Smooth muscle cell (in vitro differentiated cells): ENCODE results near the gene SMDT1. TPM values are rescaled to one million over a fixed set of nuclear protein-coding genes. Genes with fewer than 3 reads are reported as not detected.

Experiments
- DNase-seq: peaks from one replicate; lab custom pipeline; 2025; ENCODE audit not compliant: unreplicated experiment; lab: John Stamatoyannopoulos, UW
- H2AFZ ChIP-seq: fragments of 200-600 bp; sonication (generic); 2 replicates; pipeline ENCODE4 v1.6.0; 2016; ENCODE audit warnings: antibody characterized with exemption, low read depth, mild to moderate bottlenecking
- H3F3A ChIP-seq: fragments of 200-600 bp; sonication (generic); 2 replicates; pipeline ENCODE4 v1.6.0; 2017; ENCODE audit warnings: antibody characterized with exemption, low read depth
- H3K27ac ChIP-seq: fragments of 200-600 bp; sonication (generic); 2 replicates; pipeline ENCODE4 v1.5.1; 2016; ENCODE audit warnings: low read depth, mild to moderate bottlenecking
- H3K27me3 ChIP-seq: fragments of 200-600 bp; sonication (generic); 2 replicates; pipeline ENCODE4 v1.6.1; 2016; ENCODE audit warnings: low read depth, mild to moderate bottlenecking
- H3K36me3 ChIP-seq: fragments of 200-600 bp; sonication (generic); 2 replicates; pipeline ENCODE4 v1.5.1; 2016; ENCODE audit warnings: low read depth
- H3K4me1 ChIP-seq: fragments of 200-600 bp; sonication (generic); 2 replicates; pipeline ENCODE4 v1.5.1; 2016; ENCODE audit warnings: low read depth
- H3K4me2 ChIP-seq: fragments of 200-600 bp; sonication (generic); 2 replicates; pipeline ENCODE4 v1.6.0; 2016; ENCODE audit warnings: mild to moderate bottlenecking
- H3K4me3 ChIP-seq: fragments of 200-600 bp; sonication (generic); 2 replicates; pipeline ENCODE4 v1.5.1; 2016; ENCODE audit warnings: mild to moderate bottlenecking
- H3K79me2 ChIP-seq: fragments of 200-600 bp; sonication (generic); 2 replicates; pipeline ENCODE4 v1.6.0; 2016; ENCODE audit warnings: low read depth, mild to moderate bottlenecking
- H3K9ac ChIP-seq: fragments of 200-600 bp; sonication (generic); 2 replicates; pipeline ENCODE4 v1.6.0; 2016; ENCODE audit warnings: low read depth
- H3K9me3 ChIP-seq: fragments of 200-600 bp; sonication (generic); replicated peaks from 2 replicates; pipeline ENCODE4 v1.5.1; 2016; ENCODE audit warnings: low read depth
- H4K20me1 ChIP-seq: fragments of 200-600 bp; sonication (generic); 2 replicates; pipeline ENCODE4 v1.6.0; 2016; ENCODE audit warnings: low read depth
- WGBS: methylation state at CpG from one replicate; pipeline ENCODE4 v1.1.7; 2016; ENCODE audit warnings: low lambda C conversion rate; 5-methylcytosine and 5-hydroxymethylcytosine counted together
- polyA plus RNA-seq: library from polyadenylated mRNA; unstranded; fragments of >200 nt; fragmentation: Nextera tagmentation; extraction: Ambion mirVana; gene quantifications from 2 replicates; pipeline ENCODE4 v1.2.1, GENCODE V29; 2016
- total RNA-seq: library from RNA; depleted of rRNA; stranded (reverse); fragments of >200 nt; gene quantifications from 2 replicates; pipeline ENCODE4 v1.2.3, GENCODE V29; 2014
- TF ChIP-seq, protein P1 (sequence below): fragments of 200-600 bp; sonication (generic); IDR thresholded peaks from 2 replicates; pipeline ENCODE4 v1.5.1; 2017; ENCODE audit warnings: borderline replicate concordance, mild to moderate bottlenecking, antibody characterized with exemption; ENCODE audit not compliant: insufficient read depth, poor library complexity, severe bottlenecking

The SMDT1 gene
- total and polyA plus RNA-seq, 2 experiments from 2014 or later, result 4.4 to 57.9 TPM

DNA sequence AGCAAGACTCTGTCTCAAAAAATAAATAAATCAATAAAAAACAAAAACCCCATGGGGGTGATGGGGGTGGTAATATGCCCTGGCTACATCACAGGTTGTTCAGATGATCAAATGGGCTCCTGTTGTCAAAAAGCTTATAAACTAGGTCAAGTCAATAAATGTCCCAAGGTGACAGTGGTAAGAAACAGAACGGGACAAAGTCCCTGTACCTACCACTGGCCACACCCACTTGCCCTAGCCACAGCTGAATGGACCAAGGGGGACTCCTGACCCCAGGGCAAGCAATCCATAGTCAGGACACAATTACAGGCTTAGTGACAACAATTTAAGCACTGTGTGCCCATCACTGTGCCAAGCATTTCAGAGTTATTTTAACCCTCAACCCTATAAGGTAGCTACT, 14.9 kb upstream of the SMDT1 start:
- Histone ChIP-seq H2AFZ (no peak overlapping the region), H3F3A (no peaks in the 10 kb centered on the region), H3K27me3 (no peaks in the 10 kb centered on the region), H3K36me3 (no peaks in the 10 kb centered on the region), H3K4me2 (no peak overlapping the region), H3K27ac (no peak overlapping the region), H3K79me2 (no peaks in the 10 kb centered on the region), H3K9me3 (no peaks in the 10 kb centered on the region), H3K4me3 (no peak overlapping the region), H3K4me1 (peaks cover 1% of the 10 kb centered on the region), H4K20me1 (no peaks in the 10 kb centered on the region), H3K9ac (no peak overlapping the region)
- 92% methylated on average over 1 of the region's 1 CpG for WGBS
- TF ChIP-seq, protein P1, sequence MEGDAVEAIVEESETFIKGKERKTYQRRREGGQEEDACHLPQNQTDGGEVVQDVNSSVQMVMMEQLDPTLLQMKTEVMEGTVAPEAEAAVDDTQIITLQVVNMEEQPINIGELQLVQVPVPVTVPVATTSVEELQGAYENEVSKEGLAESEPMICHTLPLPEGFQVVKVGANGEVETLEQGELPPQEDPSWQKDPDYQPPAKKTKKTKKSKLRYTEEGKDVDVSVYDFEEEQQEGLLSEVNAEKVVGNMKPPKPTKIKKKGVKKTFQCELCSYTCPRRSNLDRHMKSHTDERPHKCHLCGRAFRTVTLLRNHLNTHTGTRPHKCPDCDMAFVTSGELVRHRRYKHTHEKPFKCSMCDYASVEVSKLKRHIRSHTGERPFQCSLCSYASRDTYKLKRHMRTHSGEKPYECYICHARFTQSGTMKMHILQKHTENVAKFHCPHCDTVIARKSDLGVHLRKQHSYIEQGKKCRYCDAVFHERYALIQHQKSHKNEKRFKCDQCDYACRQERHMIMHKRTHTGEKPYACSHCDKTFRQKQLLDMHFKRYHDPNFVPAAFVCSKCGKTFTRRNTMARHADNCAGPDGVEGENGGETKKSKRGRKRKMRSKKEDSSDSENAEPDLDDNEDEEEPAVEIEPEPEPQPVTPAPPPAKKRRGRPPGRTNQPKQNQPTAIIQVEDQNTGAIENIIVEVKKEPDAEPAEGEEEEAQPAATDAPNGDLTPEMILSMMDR, result no peak
- DNase-seq, result no peak

DNA sequence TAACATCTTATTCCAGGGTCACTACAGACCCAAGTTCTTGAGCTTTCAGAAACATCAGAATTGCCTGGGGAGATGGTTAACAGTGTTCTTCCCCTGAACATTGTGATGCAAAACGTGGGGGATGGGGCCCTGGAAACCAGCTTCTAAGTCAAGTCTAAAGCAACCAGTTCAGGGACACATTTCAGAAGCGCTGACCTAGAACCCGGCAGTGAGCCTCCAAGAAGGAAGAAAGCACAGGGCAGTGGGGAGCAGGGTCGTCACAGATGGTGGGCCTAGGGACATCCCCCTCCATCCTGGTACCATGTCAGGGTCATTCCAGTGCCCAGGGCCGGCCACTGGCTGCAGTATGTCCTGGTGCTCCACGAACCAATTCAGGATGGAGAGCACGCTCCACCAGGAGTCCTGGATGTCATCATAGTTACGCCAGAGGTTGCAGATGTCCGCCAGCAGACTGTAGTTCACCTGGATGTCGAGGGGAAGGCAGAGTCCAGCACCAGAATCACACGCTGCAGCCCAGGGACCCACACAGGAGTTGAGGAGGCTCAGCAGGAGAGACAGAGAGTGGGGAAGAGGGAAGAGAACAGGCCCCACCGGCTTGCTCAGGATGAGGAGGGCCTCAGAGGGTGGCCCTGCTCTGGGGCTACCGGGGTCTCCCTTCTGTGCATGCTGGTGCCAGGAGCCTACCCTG, 13.9 kb upstream of the SMDT1 start:
- no peak for DNase-seq
- H3K36me3 ChIP-seq, result no peaks in the 10 kb centered on the region
- H3K9ac ChIP-seq, result no peak overlapping the region
- H3K27ac ChIP-seq, result no peak overlapping the region
- no peaks in the 10 kb centered on the region for H3F3A ChIP-seq
- TF ChIP-seq, protein P1, result no peak
- H3K9me3 ChIP-seq, result no peaks in the 10 kb centered on the region
- H4K20me1 ChIP-seq, result no peaks in the 10 kb centered on the region
- no peak overlapping the region for H3K4me3 ChIP-seq
- 85% methylated on average over 13 of the region's 13 CpGs for WGBS
- no peak overlapping the region for H3K4me2 ChIP-seq
- peaks cover 7% of the 10 kb centered on the region for H3K4me1 ChIP-seq
- no peaks in the 10 kb centered on the region for H3K79me2 ChIP-seq
- no peak overlapping the region for H2AFZ ChIP-seq
- no peaks in the 10 kb centered on the region for H3K27me3 ChIP-seq

DNA sequence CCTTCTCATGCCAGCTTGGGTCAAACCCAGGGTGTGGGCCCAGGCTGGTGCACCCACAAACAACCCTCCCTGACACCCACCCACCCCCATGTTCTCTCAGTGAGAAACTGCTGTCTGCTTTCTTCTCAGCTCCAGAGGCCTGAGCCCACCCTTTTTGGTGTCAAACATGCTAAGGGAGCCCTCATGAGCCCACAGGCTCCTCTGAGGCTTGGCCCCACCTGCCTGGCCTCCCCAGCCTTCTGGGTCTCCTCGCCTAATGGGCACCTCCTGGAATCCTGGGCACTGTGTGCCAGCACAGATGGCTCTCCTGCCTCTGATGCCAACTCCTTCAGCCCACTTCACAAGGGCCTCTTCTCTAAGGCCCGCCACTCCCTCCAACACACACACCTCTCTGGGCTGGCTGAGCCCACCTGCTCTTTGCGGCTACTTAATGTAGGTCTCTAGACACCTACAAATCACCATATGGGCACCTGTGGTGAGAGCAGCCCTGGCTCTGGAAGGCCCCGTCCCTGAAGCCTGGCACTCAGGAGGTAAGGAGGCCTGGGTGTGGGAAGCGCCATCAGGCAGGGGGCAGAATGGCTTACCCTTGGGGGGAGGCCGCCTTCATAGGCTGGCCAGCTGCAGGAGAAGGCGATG, 13.3 kb upstream of the SMDT1 start:
- no peak overlapping the region for H3K27ac ChIP-seq
- no peaks in the 10 kb centered on the region for H3K79me2 ChIP-seq
- no peaks in the 10 kb centered on the region for H3K36me3 ChIP-seq
- no peak overlapping the region for H3K4me2 ChIP-seq
- H4K20me1 ChIP-seq, result no peaks in the 10 kb centered on the region
- H3K4me1 ChIP-seq, result peaks cover 8% of the 10 kb centered on the region
- no peaks in the 10 kb centered on the region for H3F3A ChIP-seq
- TF ChIP-seq, protein P1, result no peak
- no peak overlapping the region for H3K4me3 ChIP-seq
- H3K27me3 ChIP-seq, result no peaks in the 10 kb centered on the region
- no peak for DNase-seq
- no peaks in the 10 kb centered on the region for H3K9me3 ChIP-seq
- no peak overlapping the region for H3K9ac ChIP-seq
- WGBS, result 98% methylated on average over 7 of the region's 7 CpGs
- no peak overlapping the region for H2AFZ ChIP-seq
